Kasumi-1 (cell line): Measurements from ENCODE around the gene SNAP47.

Experiments
- DNase-seq, 2 experiments: peaks; one replicate each; lab custom pipeline; 2025; lab: John Stamatoyannopoulos, UW

SNAP47 gene

DNA sequence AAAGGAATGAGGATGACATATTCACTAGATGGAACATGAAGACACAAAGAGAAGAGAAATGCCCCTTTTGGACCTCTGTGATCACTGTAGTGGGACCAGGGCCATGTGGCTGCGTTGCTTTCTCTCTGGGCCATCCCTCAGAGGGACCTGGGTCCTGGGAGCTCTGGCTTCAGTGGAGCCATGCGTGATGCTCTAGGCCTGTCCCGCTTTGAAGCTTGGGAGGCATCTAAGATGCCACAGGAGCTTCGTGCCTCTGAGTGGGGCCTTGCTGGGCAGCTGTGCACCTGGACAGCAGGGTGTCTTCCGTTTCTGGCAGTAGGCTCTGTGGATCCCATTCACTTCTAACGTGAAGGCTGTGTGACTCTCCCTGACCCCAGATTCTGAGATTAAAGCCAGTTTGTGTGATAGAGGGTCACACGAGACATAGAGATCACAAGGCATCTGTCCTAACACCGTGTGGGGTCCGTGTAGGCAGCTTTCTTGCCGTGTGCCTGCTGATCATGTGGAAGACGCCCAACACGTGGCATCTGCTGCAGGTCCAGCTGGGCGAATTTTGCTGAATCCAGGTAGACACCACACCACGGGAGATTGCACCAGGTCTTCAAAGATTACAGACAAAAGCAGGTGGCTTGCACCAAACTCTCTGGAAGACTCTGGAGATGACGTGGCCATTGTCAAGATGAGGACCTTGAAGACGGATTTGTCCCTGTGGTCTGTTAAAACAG, 63.0 kb downstream of the SNAP47 start:
- DNase-seq: no peak

- DNase-seq: no peak
These were observed 64.5 kb downstream of the SNAP47 start for GRCh38 chr1:227799756-227800155.

- DNase-seq: no peak
These were observed 68.7 kb downstream of the SNAP47 start for GRCh38 chr1:227803933-227804332.

DNA sequence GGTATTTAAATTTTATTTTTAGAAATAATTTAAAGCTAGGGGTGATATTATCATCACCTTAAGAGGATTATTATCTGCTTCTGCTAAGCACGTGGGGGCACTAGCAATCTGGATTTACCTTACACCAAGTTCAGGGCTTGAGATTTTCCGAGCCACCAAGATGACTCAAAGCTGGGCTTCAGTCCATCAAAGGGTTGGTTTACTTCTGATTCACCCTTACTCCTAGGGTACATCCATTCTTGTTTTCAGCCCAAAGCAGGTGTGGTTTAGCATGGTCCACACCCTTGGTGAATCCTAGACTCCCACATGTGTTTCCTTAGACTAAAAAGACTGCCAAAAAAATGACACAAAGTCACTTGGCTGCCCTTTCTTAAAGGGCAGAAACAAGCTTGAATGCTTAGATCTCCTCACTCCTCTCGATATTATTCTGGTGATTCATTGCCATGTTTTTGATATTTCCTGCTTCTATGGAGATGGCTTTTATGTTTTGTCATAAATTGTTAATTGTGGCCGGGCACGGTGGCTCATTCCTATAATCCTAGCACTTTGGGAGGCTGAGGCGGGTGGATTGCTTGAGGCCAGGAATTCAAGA, 70.5 kb downstream of the SNAP47 start:
- no peak for DNase-seq

DNA sequence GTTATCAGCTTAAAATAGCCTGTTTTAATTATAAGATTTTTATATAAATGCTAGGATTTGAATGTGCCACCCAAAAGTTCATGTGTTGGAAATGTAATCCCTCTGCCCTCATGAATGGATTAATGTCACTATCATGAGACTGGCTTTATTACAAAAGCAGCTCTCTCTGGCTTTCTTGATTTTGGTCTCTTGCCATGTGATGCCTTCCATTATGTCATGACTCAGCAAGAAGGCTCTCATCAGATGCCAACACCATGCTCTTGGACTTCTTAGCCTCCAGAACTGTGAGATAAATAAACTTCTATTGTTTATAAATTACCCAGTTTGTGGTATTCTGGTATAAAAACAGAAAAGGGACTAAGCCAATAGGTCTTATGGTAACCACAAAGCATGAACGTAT, 73.3 kb downstream of the SNAP47 start:
- no peak for DNase-seq

DNA sequence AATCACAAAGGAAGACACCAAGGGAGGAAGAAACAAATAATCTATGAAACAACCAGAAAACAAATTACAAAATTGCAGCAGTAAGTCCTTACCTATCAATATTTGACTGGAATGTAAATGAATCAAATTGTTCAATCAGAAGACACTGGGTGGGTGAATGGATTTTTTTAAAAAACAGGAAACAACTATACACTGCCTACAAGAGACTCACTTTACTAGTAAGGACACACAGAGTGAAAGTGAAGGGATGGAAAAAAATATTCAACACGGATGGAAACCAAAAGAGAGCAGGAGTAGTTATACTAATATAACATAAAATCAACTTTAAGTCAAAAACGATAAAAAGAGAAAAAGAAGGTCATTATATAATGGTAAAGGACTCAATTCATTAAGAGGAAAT, 73.8 kb downstream of the SNAP47 start:
- no peak for DNase-seq

GRCh38 chr1:227813962-227814361, 78.7 kb downstream of the SNAP47 start:
- DNase-seq: no peak

- no peak for DNase-seq
These were observed 80.5 kb downstream of the SNAP47 start, which contains the start of gene PRSS38 for GRCh38 chr1:227815468-227816409. Gene PRSS38 (plus strand): TSS chr1:227815675. CDS start chr1:227815717, 42 bp downstream.

- DNase-seq: no peak
These were observed 81.7 kb downstream of the SNAP47 start for GRCh38 chr1:227816750-227817446.

GRCh38 chr1:227823537-227823936, 88.3 kb downstream of the SNAP47 start:
- no peak for DNase-seq

- no peak for DNase-seq
These were observed 89.0 kb downstream of the SNAP47 start for GRCh38 chr1:227824204-227824603.

DNA sequence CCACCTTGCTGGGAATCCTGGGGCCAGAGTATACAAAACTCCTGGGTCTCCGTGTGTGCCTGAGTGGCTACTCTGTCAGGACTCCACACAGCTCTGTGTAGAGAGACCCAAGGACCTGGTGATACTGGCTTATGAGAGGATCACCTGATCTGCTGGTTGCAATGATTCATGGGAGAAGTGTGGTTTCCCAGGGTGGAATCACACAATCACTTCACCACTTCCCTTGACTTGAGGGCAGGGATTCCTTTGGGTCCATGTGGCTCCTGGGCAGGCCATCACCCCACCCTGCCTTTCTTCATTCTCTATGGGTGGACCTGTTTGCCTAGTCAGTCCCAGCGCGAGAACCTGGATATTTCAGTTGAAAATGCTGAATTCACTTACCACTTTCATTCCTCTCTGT, 93.6 kb downstream of the SNAP47 start:
- DNase-seq: no peak
